Germinal center (tissue), 1 donor: Measurements from ENCODE around the gene TRAF7.

Source experiments
- DNase-seq: peaks from one replicate; pipeline ENCODE4 v3.0.0; 2012; ENCODE audit warnings: mixed read lengths, low spot score

Gene TRAF7

GRCh38 chr16:2223221-2223941 lies 67.8 kb downstream of the TRAF7 start, which contains the start of gene E4F1:
E4F1 (plus strand) TSS chr16:2223591; CDS start chr16:2223614, 23 bp downstream.
- DNase-seq, result peak; percentile 99

GRCh38 chr16:2223942-2224486 lies 68.4 kb downstream of the TRAF7 start:
- DNase-seq, result peak; percentile 54

GRCh38 chr16:2226245-2226793 lies 70.7 kb downstream of the TRAF7 start:
- no peak for DNase-seq

- DNase-seq, result no peak
Measured at GRCh38 chr16:2226918-2227317, 71.3 kb downstream of the TRAF7 start.
